ENCODE data around the gene GM2A.
"Not testable (repeated sequence)": the region's sequence is repeated elsewhere in the genome, so short reads cannot be mapped to it uniquely, and the experiment has no call there.

Gene GM2A

DNA sequence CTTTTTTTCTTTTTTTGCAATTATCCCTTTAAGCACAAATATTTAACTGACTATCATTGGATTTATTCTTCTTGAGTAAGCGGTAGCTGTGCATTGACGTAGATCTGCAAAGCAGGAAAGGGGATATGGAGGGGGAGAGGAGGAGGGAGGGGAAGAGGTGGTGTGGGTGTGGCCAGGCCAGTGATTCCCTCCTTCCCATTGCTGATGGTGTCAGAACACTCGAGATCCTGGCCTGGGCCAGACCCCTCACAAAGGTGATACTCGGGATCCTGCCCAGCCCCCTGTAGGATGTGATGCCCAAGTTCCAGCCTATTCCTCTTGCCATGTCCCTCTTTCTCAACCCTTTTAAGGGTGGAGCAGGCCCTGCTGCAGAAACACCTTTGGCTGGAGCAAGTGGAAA, 40.6 kb downstream of the GM2A start:
- peak; percentile 51 for DNase-seq (ENCODE audit: low spot score)

- DNase-seq (ENCODE audit: low spot score): no peak
Observed at GRCh38 chr5:151295138-151295537, 42.2 kb downstream of the GM2A start.

DNA sequence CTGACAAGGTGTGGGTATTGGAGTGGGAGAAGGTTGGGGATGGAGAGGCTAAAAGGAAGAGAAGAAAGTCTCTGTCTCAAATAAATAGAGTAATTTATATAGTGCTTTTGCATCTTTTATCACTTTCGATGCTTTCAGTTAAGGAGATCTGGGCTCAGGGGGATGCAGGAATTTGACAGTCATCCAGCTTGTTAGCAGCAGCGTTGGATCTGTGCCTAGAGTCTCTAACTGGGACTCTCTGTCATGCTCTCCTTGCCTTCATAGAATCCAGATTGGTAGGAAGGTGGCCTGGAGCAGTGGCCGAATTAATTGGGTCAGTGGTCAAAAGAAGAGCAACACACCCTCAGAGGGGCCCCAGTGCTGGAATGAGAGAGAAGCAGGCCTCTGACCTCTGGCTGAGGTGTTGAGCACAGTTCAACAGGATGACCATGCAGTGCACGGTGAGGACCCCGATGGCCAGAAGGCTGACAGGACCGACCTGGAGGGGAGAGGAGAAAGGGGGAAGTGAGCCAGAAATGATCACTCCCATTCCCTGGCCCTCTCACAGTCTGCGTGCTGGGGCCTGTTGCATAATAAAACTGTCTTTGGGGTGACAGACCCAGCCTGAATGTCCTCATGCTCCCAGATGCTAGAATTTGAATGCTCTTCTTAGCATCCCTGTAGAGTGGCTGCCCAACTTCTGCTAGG, 42.9 kb downstream of the GM2A start:
- DNase-seq (ENCODE audit: low spot score): no peak

- no peak for DNase-seq (ENCODE audit: low spot score)
Observed at GRCh38 chr5:151296478-151296830, 43.5 kb downstream of the GM2A start.

GRCh38 chr5:151296974-151297373, 44.0 kb downstream of the GM2A start:
- no peak for DNase-seq (ENCODE audit: low spot score)

DNA sequence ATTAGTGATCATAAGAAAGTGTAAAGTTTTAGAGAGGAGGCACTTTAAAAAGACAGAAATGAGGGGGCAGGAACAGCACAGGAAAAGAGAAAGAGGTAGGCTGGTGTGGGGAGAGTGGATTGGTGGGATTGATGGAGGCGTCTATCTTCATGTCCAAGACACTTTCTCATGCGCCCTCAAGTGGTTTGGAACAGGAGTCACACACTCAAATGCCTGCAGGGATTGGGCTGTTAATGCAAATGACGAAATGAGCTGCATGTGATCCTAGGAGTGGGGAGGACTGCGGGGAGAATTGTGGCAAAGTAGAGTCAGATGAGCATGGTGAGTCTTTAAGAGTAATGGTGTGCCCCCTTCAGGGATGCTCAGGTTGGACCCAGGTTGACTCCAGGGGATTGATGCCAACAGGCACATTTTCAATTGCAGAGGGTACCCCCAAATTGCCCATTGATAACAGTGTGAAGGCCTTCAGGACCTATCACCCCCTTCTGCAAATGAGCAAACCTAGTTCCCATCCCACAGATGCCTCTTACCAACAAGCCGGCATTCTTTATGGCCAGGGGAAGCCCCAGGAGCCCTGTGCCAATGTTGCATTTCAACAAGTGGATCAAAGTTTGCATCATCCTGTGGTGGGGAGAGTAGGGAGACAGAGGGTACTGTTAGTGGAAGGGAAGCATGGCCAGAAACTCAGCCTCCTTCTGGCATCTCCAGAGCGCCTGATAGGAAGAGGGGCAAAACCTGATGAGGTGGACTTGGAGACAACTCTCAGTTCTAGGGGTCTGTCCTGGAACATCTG, 45.3 kb downstream of the GM2A start:
- peak; percentile 69 for DNase-seq (ENCODE audit: low spot score)

GRCh38 chr5:151303666-151304065, 50.7 kb downstream of the GM2A start, which contains the start of gene SLC36A3:
SLC36A3 (minus strand) TSS chr5:151303766; CDS start chr5:151303354, 412 bp downstream.
- DNase-seq (ENCODE audit: low spot score): no peak

DNA sequence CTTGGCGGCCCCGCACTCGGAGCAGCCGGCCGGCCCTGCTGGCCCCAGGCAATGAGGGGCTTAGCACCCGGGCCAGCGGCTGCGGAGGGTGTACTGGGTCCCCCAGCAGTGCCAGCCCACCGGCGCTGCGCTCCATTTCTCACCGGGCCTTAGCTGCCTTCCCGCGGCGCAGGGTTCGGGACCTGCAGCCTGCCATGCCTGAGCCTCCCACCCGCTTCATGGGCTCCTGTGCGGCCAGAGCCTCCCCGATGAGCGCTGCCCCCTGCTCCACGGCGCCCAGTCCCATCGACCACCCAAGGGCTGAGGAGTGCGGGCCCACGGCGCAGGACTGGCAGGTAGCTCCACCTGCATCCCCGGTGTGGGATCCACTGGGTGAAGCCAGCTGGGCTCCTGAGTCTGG, 56.3 kb downstream of the GM2A start:
- not testable (repeated sequence) for DNase-seq (ENCODE audit: low spot score)

DNA sequence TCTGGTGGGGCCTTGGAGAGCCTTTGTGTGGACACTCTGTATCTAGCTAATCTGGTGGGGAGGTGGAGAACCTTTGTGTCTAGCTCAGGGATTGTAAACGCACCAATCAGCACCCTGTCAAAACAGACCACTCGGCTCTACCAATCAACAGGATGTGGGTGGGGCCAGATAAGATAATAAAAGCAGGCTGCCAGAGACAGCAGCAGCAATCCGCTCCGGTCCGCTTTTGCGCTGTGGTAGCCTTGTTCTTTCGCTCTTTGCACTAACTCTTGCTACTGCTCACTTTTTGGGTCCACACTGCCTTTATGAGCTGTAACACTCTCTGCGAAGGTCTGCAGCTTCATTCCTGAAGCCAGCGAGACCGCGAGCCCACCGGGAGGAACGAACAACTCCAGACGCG, 56.8 kb downstream of the GM2A start:
- not testable (repeated sequence) for DNase-seq (ENCODE audit: low spot score)

DNA sequence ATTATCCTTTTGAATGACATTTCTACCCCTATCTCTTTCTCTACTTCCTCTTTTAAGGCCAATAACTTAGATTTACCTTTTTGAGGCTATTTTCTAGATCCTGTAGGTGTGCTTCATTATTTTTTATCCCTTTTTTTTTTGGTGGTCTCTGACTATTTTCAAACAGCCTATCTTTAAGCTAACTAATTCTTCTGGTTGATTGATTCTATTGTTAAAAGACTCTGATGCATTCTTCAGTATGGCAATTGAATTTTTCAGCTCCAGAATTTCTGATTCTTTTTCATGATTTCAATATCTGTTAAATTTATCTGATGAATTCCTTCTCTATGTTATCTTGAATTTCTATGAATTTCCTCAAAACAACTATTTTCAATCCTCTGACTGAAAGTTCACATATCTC, 57.9 kb downstream of the GM2A start:
- DNase-seq (ENCODE audit: low spot score): no peak

GRCh38 chr5:151312756-151313324, 59.9 kb downstream of the GM2A start:
- DNase-seq (ENCODE audit: low spot score): no peak

DNA sequence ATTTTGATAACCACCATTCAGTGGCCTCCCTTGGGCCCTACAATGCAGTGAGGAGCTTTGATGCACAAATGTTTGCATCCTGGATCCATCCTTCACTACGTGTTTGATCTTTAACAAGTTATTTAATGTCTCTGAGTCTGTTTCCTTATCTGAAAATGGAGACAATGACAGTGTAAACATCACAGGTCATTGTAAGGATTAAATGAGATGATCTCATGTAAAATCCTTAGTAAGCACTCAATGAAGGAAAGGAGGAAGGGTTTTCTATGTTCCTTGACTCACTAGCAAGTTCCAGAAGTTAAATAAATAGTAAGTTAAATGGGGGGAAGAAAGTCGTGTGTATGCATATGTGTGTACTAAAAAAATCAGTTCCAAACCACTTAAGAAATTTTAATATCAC, 60.4 kb downstream of the GM2A start:
- DNase-seq (ENCODE audit: low spot score): no peak

DNA sequence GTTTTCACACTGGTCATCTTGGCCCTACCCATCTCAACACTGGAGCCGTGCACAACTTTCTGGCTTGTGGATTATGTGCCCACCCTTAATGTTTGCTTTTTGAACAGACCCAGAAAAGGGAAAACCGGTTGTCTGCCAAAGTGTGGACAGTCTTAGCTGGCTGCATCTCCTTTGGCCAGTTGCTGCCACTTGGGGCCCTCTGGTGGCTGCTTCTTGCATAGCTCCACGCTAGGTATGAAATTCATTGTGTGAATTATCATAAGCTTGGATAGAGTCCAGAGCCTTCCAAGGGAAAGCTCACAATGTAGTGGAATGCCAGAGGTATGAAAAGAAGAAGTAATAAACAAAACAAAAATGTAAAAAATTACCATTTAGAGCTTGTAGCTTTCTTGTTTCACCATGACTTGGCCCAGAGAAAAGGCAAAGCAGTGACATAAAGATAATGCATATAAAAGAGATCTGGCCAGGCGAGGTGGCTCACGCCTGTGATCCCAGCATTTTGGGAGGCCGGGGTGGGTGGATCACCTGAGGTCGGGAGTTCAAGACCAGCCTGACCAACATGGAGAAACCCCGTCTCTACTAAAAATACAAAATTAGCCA, 63.1 kb downstream of the GM2A start:
- peak; percentile 84 for DNase-seq (ENCODE audit: low spot score)

DNA sequence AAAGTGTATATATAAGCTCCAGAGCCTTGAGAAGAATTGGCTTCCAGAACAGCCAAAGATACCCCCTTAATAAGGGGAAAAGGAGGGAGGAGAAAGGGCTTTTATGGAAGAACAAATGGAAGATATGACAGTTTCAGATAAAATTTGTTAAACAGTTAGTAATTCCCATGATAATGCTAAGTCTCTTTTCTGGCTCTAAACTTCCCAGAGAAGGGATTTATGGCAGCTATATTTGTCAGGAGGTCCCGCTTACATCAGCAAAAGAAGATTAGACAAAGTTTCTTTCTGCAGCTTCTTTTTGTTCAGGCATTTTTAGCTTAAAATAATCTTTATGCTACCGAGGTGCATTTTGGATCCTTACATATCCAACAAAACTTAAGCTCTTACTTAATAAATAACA, 64.9 kb downstream of the GM2A start:
- DNase-seq (ENCODE audit: low spot score): no peak

GRCh38 chr5:151318850-151319732, 66.1 kb downstream of the GM2A start:
- peak; percentile 36 for DNase-seq (ENCODE audit: low spot score)
